Measurements from ENCODE around the gene ZFAND2A.
"Not testable (repeated sequence)": the region's sequence is repeated elsewhere in the genome, so short reads cannot be mapped to it uniquely, and the experiment has no call there.

Gene ZFAND2A

DNA sequence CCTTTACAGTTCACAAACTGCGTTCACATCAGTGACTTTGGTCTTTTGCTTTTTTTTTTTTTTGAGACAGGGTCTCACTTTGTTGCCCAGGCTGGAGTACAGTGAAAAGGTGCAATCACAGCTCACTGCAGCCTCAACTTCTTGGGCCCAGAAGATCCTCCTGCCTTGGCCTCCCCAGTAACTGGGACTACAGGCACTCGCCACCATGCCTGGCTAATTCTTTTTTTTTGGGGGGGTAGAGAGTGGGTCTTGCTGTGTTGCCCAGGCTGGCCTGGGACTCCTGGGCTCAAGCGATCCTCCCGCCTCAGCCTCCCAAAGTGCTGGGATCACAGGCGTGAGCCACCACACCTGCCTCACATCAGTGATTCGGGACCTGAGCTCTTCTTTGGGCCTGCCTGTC lies 37.0 kb upstream of the ZFAND2A start:
- DNase-seq (ENCODE audit: low read depth), result no peak
- TF ChIP-seq, protein P1, sequence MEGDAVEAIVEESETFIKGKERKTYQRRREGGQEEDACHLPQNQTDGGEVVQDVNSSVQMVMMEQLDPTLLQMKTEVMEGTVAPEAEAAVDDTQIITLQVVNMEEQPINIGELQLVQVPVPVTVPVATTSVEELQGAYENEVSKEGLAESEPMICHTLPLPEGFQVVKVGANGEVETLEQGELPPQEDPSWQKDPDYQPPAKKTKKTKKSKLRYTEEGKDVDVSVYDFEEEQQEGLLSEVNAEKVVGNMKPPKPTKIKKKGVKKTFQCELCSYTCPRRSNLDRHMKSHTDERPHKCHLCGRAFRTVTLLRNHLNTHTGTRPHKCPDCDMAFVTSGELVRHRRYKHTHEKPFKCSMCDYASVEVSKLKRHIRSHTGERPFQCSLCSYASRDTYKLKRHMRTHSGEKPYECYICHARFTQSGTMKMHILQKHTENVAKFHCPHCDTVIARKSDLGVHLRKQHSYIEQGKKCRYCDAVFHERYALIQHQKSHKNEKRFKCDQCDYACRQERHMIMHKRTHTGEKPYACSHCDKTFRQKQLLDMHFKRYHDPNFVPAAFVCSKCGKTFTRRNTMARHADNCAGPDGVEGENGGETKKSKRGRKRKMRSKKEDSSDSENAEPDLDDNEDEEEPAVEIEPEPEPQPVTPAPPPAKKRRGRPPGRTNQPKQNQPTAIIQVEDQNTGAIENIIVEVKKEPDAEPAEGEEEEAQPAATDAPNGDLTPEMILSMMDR (conservative IDR thresholded peaks at IDR 0.05; ENCODE audit: low read depth, low read length), result no peak
- no peak overlapping the region for H3K4me3 ChIP-seq (ENCODE audit: low read length)

- not testable (repeated sequence) for DNase-seq (ENCODE audit: low read depth); H3K4me3 ChIP-seq (ENCODE audit: low read length)
Observed at GRCh38 chr7:1196441-1196840, 36.4 kb upstream of the ZFAND2A start.

DNA sequence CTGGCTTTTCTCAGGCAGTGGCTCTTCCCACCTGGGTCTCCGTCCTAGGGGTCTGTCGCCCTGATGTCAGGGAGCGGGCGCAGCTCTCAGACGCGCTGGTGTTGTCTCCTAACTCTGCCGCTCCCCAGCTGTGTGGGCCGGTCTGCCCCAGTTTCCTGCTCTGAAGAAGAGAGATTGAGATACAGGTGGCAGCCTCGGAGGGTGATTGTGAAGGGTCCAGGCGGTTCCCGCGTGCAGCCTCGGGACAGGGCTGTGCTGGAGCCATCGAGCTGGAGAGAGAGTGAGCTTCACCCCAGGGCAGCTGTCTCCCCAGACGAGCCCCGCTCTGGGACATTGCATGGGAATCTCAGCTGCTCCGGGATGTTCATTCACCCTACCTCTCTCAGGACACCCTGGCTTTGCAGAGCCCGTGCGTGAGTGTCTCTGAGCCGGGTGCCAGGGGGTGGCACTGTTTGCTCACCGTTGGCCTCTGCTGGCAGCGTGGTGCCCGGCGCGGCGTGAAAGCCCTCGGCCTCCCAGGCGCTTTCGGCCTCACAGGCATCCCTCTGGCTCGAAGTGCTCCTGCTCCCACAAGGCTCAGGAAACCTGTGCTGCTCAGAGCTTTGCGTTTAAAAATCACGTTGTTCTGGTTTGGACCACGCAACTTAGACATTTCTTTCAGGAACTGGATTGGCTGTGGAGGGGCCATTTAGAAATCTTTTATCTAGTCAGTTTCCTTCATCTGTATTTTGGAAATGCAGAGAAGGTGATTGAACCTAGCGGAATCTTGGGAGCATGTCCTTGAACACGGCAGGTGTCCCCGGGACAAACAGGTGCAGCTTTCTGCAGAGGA lies 33.8 kb upstream of the ZFAND2A start:
- no peak for DNase-seq (ENCODE audit: low read depth)
- TF ChIP-seq, protein P1 (conservative IDR thresholded peaks at IDR 0.05; ENCODE audit: low read depth, low read length), result peak; percentile 70
- H3K4me3 ChIP-seq (ENCODE audit: low read length), result no peak overlapping the region

GRCh38 chr7:1192171-1192676 lies 32.2 kb upstream of the ZFAND2A start:
- H3K4me3 ChIP-seq (ENCODE audit: low read length), result no peak overlapping the region
- TF ChIP-seq, protein P1 (conservative IDR thresholded peaks at IDR 0.05; ENCODE audit: low read depth, low read length), result no peak
- DNase-seq (ENCODE audit: low read depth), result no peak

- no peak for DNase-seq (ENCODE audit: low read depth)
- TF ChIP-seq, protein P1 (conservative IDR thresholded peaks at IDR 0.05; ENCODE audit: low read depth, low read length), result no peak
Observed at GRCh38 chr7:1189986-1190772, 30.2 kb upstream of the ZFAND2A start.

DNA sequence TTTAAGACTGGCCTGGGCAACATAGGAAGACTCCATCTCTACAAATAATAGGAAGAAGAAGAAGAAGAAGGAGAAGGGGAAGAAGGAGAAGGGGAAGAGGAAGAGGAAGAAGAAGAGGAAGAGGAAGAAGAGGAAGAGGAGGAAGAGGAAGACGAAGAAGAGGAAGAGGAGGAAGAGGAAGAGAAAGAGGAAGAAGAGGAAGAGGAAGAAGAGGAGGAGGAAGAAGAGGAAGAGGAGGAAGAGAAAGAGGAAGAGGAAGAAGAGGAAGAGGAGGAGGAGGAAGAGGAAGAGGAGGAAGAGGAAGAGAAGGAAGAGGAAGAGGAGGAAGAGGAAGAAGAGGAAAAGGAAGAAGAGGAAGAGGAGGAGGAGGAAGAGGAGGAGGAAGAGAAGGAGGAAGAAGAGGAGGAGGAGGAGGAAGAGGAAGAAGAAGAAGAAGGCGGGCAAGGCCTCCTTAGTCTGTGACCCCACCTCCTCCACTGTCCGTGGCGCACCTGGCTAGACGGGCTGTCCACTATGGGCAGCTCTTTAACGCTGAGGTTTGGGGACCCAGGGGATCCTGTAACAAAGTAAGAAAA lies 28.8 kb upstream of the ZFAND2A start:
- no peak overlapping the region for H3K4me3 ChIP-seq (ENCODE audit: low read length)
- TF ChIP-seq, protein P1 (conservative IDR thresholded peaks at IDR 0.05; ENCODE audit: low read depth, low read length), result no peak
- no peak for DNase-seq (ENCODE audit: low read depth)

More at GRCh38 chr7:1189986-1190772, 30.2 kb upstream of the ZFAND2A start:
- no peak overlapping the region for H3K4me3 ChIP-seq (ENCODE audit: low read length)

- TF ChIP-seq, protein P1 (conservative IDR thresholded peaks at IDR 0.05; ENCODE audit: low read depth, low read length), result no peak
- no peak for DNase-seq (ENCODE audit: low read depth)
- no peak overlapping the region for H3K4me3 ChIP-seq (ENCODE audit: low read length)
Observed at GRCh38 chr7:1187127-1187526, 27.1 kb upstream of the ZFAND2A start.
